Vagina (tissue), 2 donors: Measurements from ENCODE around the gene RTF1.

Experiments
- POLR2A ChIP-seq, 2 donors: fragments of 450-650 bp; IDR thresholded peaks; one replicate each; pipeline ENCODE4 v1.6.1; 2017; ENCODE audit warnings: antibody characterized with exemption in 2 of 2, mild to moderate bottlenecking in 2 of 2, moderate library complexity in 2 of 2
- POLR2AphosphoS5 ChIP-seq, 2 donors: sonication (generic); formaldehyde crosslinking; IDR thresholded peaks; one replicate each; pipeline ENCODE4 v1.9.0; 2017; ENCODE audit warnings: antibody characterized with exemption in 2 of 2, mild to moderate bottlenecking in 2 of 2, low read depth in 1 of 2; ENCODE audit not compliant: insufficient read depth in 1 of 2
- TF ChIP-seq, protein P1 (sequence below), 3 experiments: fragments of 450-650 bp in 2 of 3; fragments of 200-600 bp in 1 of 3; sonication (generic) in 1 of 3; IDR thresholded peaks; one replicate each; pipeline ENCODE4 v1.5.1; 2017 to 2019; ENCODE audit warnings: antibody characterized with exemption in 3 of 3, mild to moderate bottlenecking in 2 of 3, moderate library complexity in 2 of 3

DNA sequence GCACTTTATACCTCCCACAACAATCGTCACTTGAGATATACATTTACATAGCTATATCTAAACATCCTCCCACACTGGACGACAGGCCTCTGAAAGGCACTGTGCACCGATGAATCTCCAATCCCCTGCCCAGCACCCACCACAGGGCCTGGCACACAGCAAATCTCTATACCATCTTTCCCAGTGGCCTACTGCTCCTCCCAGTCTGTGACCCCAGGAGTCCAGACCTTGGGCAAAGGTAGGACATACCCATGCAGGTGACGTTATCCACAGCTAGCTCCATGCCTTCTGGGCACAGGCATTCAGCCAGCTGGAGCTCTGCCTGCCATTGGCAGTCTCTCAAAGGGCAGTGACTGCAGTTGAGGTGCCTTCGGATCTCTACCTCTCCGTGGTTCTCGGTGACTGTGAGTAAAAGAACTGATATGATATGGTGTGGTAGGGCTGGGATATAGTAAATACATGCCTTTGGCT, 91.0 kb downstream of the RTF1 start:
- TF ChIP-seq, protein P1, sequence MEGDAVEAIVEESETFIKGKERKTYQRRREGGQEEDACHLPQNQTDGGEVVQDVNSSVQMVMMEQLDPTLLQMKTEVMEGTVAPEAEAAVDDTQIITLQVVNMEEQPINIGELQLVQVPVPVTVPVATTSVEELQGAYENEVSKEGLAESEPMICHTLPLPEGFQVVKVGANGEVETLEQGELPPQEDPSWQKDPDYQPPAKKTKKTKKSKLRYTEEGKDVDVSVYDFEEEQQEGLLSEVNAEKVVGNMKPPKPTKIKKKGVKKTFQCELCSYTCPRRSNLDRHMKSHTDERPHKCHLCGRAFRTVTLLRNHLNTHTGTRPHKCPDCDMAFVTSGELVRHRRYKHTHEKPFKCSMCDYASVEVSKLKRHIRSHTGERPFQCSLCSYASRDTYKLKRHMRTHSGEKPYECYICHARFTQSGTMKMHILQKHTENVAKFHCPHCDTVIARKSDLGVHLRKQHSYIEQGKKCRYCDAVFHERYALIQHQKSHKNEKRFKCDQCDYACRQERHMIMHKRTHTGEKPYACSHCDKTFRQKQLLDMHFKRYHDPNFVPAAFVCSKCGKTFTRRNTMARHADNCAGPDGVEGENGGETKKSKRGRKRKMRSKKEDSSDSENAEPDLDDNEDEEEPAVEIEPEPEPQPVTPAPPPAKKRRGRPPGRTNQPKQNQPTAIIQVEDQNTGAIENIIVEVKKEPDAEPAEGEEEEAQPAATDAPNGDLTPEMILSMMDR (IDR thresholded peaks at IDR 0.05), result no peak
- no peak for TF ChIP-seq POLR2A (IDR thresholded peaks at IDR 0.05)
- no peak for TF ChIP-seq POLR2AphosphoS5 (IDR thresholded peaks at IDR 0.05; ENCODE audit: insufficient read depth in 1 of 2, low read depth in 1 of 2)
